GM18858 (cell line): ENCODE results near the gene GABRA5.
"Not testable (repeated sequence)": the region's sequence is repeated elsewhere in the genome, so short reads cannot be mapped to it uniquely, and the experiment has no call there.

ENCODE experiments used
- ATAC-seq: cut with Tn5 transposase; IDR thresholded peaks from one replicate; pipeline ENCODE4 v1.9.1; 2021; ENCODE audit not compliant: unreplicated experiment

GABRA5 gene

GRCh38 chr15:26866298-26867199 lies at the start of gene GABRA5:
GABRA5 (plus strand) TSS chr15:26867062; CDS start chr15:26869249, 2,187 bp downstream.
- no peak for ATAC-seq

GRCh38 chr15:26831191-26831590 lies 35.7 kb upstream of the GABRA5 start:
- ATAC-seq: not testable (repeated sequence)

DNA sequence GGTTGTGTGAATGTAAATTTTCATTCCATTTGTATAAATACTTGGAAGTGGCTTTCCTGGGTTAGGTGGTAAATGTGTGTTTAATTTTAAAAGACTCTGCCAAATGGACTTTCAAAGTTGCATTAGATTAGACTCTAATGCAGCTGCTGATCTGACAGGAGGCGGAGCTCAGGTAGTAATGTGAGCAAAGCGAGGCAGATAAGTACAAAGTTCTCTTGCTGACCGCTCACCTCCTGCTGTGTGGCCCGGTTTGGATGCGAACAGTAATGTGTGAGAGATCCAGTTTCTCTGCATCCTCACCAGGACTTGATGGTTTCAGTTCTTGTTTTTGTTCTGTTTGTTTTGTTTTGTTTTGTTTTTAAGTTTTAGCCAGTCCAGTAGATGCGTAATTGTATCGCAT lies 34.9 kb upstream of the GABRA5 start:
- no peak for ATAC-seq

DNA sequence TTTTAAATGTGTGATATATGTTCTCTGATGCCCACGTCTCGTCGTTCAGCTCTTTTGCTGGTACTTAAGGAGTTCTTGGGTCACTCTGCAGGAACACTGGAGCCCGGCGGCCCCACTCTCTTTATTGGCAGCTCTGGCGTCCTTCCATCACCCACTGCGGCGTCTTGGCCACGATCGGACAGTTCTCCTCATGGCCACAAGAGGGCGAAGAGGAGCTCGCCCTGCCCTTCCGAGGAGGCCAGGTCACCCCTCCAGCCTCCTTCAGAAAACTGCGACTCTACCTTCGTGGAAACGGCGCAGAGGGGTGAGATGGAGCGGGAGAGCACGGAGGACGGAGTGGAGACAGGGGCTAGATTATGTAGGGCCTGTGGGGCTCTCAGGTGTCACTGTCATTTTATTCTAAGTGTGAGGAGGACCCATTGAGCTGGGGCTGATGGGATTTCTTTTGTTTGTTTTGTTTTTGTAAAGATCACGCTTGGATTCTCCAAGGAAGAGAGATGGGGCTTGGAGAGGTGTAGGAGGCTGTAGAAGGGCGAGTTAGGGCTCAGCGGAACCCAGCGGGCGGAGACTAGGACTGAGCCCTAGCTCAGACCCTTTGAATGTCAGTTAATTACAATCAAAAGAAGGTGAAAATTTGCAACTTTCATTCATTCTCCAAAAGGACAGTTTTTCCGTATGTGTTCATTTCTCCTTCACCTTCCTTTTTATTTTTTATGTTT lies 28.0 kb upstream of the GABRA5 start:
- no peak for ATAC-seq

DNA sequence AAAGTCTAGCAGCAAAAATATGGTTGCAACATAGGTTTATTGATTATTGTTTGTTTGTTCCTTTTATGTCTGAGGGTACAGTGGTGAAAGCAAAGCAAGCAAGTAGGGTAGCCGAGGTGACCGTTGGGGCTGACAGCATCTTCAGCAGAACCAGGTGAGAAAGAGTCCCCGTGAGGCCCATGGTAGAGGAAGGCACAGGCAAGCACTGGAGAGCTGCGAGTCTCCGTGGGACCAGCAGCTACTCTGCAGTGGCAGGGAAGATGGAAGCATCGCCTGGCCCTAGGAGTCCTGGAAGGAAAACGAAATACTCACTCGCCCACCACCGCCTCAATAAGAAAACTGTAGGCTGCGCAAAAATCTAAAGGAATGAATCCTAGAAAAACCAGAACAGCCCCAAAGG lies 25.3 kb upstream of the GABRA5 start:
- ATAC-seq: no peak

DNA sequence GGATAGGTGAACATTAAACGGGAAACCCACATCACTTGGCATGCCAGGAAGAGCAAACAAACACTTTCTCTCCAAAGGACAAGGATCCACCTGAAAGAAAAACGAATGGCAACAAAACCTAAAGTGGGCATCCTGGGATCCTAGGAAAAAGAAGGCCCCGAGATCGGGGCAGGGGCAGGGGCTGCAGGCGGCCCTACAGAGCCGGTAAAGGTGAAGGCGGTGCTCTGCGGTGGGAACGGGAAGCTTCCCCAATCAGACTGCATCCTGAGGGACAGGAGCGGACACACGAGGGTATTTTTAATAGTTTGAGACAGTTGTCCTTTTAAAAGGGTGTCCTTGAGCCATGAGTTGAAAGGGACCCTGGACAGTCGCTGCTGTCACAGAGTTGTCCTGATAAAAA lies 24.9 kb upstream of the GABRA5 start:
- ATAC-seq: no peak

DNA sequence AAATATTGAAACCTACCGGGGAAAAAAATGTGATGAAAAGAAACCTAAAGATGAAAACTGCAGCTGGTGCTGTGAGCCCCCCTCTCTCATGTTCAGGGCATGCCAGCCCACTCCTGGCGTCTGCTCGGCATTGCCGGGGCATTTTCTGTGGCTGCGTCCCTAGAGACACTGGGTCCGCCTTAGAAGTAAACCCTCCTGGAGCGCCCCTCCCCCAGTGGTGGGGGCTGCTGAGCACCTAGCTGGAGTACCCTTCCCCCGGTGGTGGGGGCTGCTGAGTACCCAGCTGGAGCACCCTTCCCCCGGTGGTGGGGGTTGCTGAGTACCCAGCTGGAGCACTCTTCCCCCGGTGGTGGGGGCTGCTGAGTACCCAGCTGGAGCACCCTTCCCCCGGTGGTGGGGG lies 24.5 kb upstream of the GABRA5 start:
- no peak for ATAC-seq

GRCh38 chr15:26844901-26845300 lies 22.0 kb upstream of the GABRA5 start:
- no peak for ATAC-seq

GRCh38 chr15:26848498-26848897 lies 18.4 kb upstream of the GABRA5 start:
- ATAC-seq: no peak

GRCh38 chr15:26850161-26850560 lies 16.7 kb upstream of the GABRA5 start:
- no peak for ATAC-seq

DNA sequence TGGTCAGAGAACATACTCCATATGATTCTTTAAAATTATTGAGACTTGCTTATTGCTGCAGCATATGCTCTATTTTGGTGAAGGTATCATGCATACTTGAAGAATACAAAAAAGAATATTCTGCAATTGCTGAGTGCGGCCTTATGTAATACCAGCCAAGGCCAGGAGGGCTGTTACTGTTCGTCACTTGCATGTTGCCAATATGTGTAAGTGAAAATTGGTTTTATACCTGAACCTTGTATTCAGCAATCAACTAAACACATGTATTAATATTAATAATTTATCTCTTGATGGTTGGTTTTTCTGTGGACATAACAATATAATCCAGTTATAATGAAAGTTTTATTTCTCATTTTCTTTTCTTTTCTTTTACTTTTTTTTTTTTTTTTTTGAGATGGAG lies 13.9 kb upstream of the GABRA5 start:
- no peak for ATAC-seq

DNA sequence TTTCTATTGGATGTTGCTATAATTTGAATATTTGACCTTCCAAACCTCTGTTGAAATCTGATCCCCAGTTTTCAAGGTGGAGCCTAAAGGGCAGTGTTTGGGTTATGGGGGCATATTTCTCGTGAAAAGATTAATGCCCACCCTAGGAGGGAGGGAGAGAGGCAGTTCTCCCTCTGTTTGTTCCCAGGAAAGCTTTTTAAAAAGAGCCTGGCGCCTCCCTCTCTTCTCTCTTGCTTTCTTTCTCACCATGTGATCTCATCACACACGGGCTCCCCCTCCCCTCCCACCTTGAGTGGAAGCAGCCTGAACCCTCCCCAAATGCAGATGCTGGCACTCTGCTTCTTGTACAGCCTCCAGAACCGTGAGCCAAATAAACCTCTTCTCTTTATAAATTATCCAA lies 12.4 kb upstream of the GABRA5 start:
- no peak for ATAC-seq

DNA sequence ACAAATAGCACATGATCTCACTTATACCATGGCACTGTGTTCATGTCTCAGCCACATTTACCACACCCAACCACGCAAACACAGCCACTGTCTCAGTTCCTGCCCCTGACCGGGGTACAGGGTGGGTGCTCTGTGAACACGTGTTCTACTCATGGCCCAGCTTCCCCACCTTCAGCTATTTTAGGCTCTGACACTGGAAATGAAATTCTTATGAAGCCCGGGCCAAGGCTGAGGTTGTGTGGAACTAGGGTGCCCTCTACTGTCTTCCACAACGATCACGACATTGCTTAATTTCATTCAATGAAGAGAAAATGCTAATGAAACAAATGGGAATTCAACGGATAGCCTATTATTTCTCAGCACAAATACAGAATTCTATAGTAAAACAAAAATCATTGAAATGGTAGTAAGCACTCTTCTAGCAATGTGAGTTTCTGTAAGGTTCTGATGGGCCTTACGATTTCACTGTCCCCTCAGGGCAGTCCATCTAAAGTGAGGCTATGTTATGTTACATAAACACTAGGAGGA lies 2.1 kb upstream of the GABRA5 start:
- no peak for ATAC-seq

DNA sequence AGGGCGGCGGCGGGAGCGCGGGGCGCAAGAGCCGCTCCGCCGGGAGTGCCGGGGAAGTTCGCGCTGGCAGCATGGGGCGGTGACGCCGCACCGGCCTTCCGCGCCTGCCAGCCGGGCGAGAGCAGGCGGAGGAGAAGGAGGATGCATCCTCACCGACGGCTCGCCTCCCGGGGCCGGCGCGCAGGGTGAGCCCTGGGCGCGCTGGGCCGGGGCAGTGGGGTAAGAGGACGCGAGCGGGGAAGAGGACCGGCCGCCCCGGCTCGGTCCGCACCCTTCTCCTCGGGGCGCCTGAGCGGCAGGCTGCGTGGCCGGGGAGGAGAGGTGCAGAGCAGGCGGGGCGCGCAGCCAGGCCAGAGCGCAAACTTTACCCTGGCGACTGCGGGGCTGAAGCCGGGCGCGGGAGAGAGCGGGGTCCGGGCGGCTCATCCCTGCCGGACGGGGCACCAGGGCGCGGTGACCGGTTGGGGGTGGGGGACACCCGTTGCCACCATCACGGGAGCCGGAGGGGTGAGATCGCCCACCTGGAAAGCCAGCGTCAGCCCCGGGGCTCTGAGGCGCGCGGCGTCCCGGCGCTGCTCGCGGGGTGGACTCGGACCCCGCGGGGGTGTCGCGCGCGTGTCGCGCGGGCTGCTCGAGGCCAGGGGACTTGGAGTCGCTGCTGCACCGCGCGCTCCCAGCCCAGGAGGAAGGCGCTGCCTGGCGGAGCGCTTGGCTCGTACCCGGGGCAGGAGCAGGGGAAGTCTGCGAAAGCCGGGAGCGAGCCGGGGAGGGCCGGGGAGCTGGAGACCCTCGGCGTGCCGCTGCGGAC lies 542 bp downstream of the GABRA5 start:
- ATAC-seq: no peak

DNA sequence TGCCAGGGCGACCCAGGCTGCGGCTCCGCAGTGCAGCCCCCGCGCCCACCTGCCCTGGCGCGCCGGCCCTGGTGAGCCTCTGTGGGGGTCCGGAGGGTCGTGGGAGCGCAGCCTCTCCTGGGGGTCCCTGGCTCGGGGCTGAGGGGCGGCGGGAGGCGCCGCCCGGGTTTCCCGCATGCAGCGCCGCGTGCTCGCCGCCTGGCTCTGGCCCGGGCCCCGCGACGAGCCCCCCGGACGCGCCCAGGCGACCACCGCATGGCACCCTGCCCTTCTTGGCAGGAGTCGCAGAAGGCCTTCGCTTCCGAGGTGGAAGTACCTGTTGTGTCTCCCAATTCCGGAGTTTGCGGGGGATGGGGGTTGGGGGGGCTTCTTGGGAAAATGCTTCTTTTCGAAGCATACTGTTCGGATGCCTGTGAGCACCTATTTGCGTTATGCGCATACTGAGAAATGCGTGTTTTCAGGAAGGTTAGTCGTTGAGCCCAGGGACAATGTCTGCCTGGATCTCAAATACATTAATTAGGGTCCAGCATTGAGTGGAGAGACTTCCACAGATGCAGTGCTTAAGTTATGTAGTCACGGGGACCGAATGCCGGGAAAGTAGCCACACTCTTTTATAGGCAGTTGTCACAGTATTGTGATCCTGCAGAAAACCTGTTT lies 1.3 kb downstream of the GABRA5 start:
- no peak for ATAC-seq

- ATAC-seq: no peak
Observed at GRCh38 chr15:26869628-26870027, 2.8 kb downstream of the GABRA5 start.

- ATAC-seq: no peak
Observed at GRCh38 chr15:26870346-26870745, 3.5 kb downstream of the GABRA5 start.

GRCh38 chr15:26872206-26872605 lies 5.3 kb downstream of the GABRA5 start:
- no peak for ATAC-seq

GRCh38 chr15:26873846-26874245 lies 7.0 kb downstream of the GABRA5 start:
- no peak for ATAC-seq

DNA sequence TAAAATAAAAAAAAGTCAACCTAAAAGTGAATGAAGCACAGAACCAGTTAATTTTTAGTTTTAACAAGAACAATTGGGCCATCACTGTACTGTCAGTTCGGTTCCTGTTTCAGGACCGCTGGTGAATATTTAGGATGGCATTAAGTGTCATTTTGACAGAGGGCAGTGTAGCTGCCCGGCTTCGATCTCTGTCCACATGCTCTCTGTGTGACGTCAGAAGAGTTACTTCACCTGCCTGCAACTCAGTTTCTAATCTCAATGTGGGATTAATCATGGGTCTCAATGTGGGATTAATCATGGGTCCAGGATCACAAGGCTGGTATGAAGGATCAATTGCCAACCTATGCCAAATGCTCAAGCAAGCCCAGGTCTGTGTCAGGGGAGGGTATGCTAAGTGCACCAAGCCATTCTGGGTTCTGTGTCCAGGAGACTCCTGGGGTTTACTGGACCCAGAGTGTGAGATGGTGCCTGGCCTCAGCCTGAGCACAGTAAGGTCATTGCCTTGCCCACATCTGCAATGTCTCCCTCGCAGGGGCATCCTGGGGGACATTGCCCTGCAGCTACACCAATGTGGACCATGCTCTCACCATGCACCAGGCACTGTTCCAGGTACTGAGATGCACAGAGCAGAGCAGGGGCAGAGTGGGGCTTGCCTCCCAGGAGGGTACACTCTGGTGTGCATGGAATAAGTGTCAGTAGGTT lies 8.1 kb downstream of the GABRA5 start:
- no peak for ATAC-seq
